Measurements from ENCODE around the gene LARGE1. TPM values are rescaled to one million over a fixed set of nuclear protein-coding genes. Genes with fewer than 3 reads are reported as not detected.

The LARGE1 gene
- total RNA-seq, 3 donors from 2014 or later = 23.6 to 27.8 (median 26.1) TPM

GRCh38 chr22:33386270-33386669 lies 534.0 kb downstream of the LARGE1 start:
- TF ChIP-seq, protein P1, sequence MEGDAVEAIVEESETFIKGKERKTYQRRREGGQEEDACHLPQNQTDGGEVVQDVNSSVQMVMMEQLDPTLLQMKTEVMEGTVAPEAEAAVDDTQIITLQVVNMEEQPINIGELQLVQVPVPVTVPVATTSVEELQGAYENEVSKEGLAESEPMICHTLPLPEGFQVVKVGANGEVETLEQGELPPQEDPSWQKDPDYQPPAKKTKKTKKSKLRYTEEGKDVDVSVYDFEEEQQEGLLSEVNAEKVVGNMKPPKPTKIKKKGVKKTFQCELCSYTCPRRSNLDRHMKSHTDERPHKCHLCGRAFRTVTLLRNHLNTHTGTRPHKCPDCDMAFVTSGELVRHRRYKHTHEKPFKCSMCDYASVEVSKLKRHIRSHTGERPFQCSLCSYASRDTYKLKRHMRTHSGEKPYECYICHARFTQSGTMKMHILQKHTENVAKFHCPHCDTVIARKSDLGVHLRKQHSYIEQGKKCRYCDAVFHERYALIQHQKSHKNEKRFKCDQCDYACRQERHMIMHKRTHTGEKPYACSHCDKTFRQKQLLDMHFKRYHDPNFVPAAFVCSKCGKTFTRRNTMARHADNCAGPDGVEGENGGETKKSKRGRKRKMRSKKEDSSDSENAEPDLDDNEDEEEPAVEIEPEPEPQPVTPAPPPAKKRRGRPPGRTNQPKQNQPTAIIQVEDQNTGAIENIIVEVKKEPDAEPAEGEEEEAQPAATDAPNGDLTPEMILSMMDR (IDR thresholded peaks at IDR 0.05) = no peak
- TF ChIP-seq POLR2A (IDR thresholded peaks at IDR 0.05) (no peak), POLR2AphosphoS5 (IDR thresholded peaks at IDR 0.05) (no peak)
- intact Hi-C loops (cut with DNase I; ENCODE audit: low total_unique reads) = no loop called here
- Histone ChIP-seq H3K27ac (no peak overlapping the region), H3K4me1 (no peaks in the 10 kb centered on the region), H3K36me3 (no peaks in the 10 kb centered on the region), H3K9me3 (no peaks in the 10 kb centered on the region), H3K27me3 (no peaks in the 10 kb centered on the region), H3K4me3 (no peak overlapping the region)
- no peak for DNase-seq (ENCODE audit: low spot score in 2 of 2)

DNA sequence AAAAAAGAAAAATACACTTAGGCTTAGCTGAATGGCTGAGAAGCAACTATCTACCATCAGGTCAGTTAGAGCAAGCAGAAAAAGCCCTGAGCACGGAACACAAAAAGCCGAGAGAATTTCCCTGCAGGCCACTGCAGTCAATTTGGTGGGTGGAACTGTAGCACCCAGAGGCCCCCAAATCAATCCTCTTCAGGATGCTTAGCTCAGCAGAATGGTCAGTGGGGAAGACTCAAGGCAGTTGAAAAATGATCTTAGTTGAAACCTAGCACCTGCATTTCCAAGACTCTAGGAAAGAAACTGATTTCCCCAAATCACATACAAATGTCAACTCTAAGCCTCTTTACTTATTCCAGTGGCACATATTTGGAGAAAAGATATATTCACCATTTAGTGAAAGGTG lies 534.7 kb downstream of the LARGE1 start:
- intact Hi-C loops (cut with DNase I; ENCODE audit: low total_unique reads) = no loop called here
- no peak for DNase-seq (ENCODE audit: low spot score in 2 of 2)
- Histone ChIP-seq H3K27me3 (no peaks in the 10 kb centered on the region), H3K36me3 (no peaks in the 10 kb centered on the region), H3K9me3 (no peaks in the 10 kb centered on the region), H3K4me1 (no peaks in the 10 kb centered on the region), H3K4me3 (no peak overlapping the region), H3K27ac (no peak overlapping the region)
- TF ChIP-seq, protein P1 (IDR thresholded peaks at IDR 0.05) = no peak
- no peak for TF ChIP-seq POLR2AphosphoS5 (IDR thresholded peaks at IDR 0.05)

DNA sequence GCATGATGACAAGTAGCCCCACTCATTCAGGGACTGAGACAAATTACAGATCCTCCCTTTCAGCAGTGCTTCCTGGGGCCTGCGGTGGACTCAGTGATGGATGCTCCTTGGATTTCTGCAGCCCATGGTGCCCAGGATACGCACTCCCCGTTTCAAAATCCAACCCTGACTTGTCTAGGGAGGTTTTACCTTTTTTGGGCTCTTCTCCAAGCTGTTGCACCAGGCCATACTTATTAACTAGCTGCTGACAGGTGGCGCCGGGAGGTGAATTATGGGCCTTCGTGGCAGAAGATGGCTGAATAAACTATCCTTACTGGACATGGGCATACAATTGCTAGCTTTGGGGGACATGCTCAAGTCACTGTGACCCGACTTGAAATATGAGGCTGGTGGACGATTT lies 537.8 kb downstream of the LARGE1 start:
- no peak for DNase-seq (ENCODE audit: low spot score in 2 of 2)
- peaks cover 0 to 13% of the 10 kb centered on the region in 2 donors for H3K9me3 ChIP-seq
- H3K27ac ChIP-seq = no peak overlapping the region
- no peaks in the 10 kb centered on the region for H3K4me1 ChIP-seq
- H3K36me3 ChIP-seq = no peaks in the 10 kb centered on the region
- intact Hi-C loops (cut with DNase I; ENCODE audit: low total_unique reads) = no loop called here
- no peaks in the 10 kb centered on the region for H3K27me3 ChIP-seq
- TF ChIP-seq POLR2AphosphoS5 (IDR thresholded peaks at IDR 0.05) (no peak), POLR2A (IDR thresholded peaks at IDR 0.05) (no peak)
- TF ChIP-seq, protein P1 (IDR thresholded peaks at IDR 0.05) = no peak
- H3K4me3 ChIP-seq = no peak overlapping the region

DNA sequence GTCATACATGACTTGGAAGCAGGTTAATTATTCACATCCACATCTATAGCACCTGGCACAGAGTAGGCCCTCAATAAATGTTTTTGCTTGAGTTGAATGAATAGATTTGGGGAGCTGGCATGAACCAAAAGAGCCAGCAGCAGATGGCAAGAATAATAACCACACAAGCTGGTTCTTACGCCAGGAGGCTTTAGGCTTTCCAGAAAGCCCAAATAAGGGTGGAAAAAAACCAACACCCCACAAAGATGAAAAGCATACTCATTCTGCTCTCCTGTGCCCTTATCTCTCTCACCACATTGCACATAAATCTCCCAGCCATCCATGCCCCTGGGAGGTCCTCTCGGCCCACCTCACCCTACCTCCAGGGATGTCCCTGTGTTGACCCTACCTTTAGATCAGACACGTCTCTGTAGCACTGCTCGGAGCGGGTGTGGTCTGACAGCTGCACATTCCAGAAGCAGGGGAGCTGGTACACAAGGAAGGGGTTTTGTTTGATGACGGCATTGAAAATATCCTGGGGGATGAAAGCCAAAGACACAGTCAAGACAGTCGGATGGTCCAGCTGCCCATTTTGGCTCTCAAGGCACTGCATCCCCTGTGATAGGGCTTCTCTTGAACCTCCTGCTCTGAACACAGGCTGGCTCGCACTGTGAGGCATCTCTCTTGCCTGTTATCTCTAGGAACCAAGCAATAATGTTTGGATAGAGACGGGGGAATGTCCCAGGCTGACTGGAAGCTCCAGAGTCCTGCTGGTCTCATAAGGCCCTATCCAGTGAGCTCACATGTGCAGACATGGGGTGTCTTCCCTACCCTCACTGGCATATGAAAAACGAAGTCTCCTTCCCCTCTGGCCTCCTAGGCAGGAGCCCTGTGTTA lies 538.5 kb downstream of the LARGE1 start:
- TF ChIP-seq POLR2A (IDR thresholded peaks at IDR 0.05) = no peak
- TF ChIP-seq, protein P1 (IDR thresholded peaks at IDR 0.05) = no peak
- no peak for TF ChIP-seq POLR2AphosphoS5 (IDR thresholded peaks at IDR 0.05)
- Histone ChIP-seq H3K27me3 (no peaks in the 10 kb centered on the region), H3K9me3 (peaks cover 0 to 13% of the 10 kb centered on the region in 2 donors), H3K36me3 (no peaks in the 10 kb centered on the region), H3K4me1 (no peaks in the 10 kb centered on the region), H3K27ac (no peak overlapping the region), H3K4me3 (no peak overlapping the region)
- intact Hi-C loops (cut with DNase I; ENCODE audit: low total_unique reads) = no loop called here
- DNase-seq (ENCODE audit: low spot score in 2 of 2) = no peak

GRCh38 chr22:33380789-33381530 lies 539.3 kb downstream of the LARGE1 start:
- DNase-seq (ENCODE audit: low spot score in 2 of 2) = no peak
- TF ChIP-seq POLR2A (IDR thresholded peaks at IDR 0.05) (no peak), POLR2AphosphoS5 (IDR thresholded peaks at IDR 0.05) (no peak)
- TF ChIP-seq, protein P1 (IDR thresholded peaks at IDR 0.05) = no peak
- Histone ChIP-seq H3K4me1 (no peaks in the 10 kb centered on the region), H3K27me3 (no peaks in the 10 kb centered on the region), H3K4me3 (no peak overlapping the region), H3K9me3 (peaks cover 0 to 13% of the 10 kb centered on the region in 2 donors), H3K27ac (no peak overlapping the region), H3K36me3 (no peaks in the 10 kb centered on the region)
- intact Hi-C loops (cut with DNase I; ENCODE audit: low total_unique reads) = no loop called here
